Measurements from ENCODE around the gene GABRG2. TPM values are rescaled to one million over a fixed set of nuclear protein-coding genes. Genes with fewer than 3 reads are reported as not detected.

The GABRG2 gene
- total RNA-seq, 2 donors from 2014 or later: not detected

- Histone ChIP-seq H3K9me3 (peaks cover 0 to 4% of the 10 kb centered on the region in 2 donors), H3K4me3 (no peak overlapping the region), H3K36me3 (no peaks in the 10 kb centered on the region), H3K4me1 (no peaks in the 10 kb centered on the region), H3K27me3 (no peaks in the 10 kb centered on the region), H3K27ac (no peak overlapping the region)
- TF ChIP-seq CTCF (IDR thresholded peaks at IDR 0.05): no peak
- DNase-seq (ENCODE audit: low spot score): no peak
Observed at GRCh38 chr5:162160401-162160800, 92.8 kb downstream of the GABRG2 start.

GRCh38 chr5:162163663-162164062 is 96.1 kb downstream of the GABRG2 start:
- no peak overlapping the region for H3K4me3 ChIP-seq
- TF ChIP-seq CTCF (IDR thresholded peaks at IDR 0.05): no peak
- no peak for DNase-seq (ENCODE audit: low spot score)
- H3K4me1 ChIP-seq: no peaks in the 10 kb centered on the region
- H3K27me3 ChIP-seq: no peaks in the 10 kb centered on the region
- no peak overlapping the region for H3K27ac ChIP-seq
- H3K36me3 ChIP-seq: no peaks in the 10 kb centered on the region
- H3K9me3 ChIP-seq: peaks cover 0 to 12% of the 10 kb centered on the region in 2 donors

- H3K27me3 ChIP-seq: no peaks in the 10 kb centered on the region
- no peak for DNase-seq (ENCODE audit: low spot score)
- no peak for TF ChIP-seq CTCF (IDR thresholded peaks at IDR 0.05)
Observed at GRCh38 chr5:162174358-162174974, 106.9 kb downstream of the GABRG2 start.

GRCh38 chr5:162187371-162187770 is 119.8 kb downstream of the GABRG2 start:
- Histone ChIP-seq H3K27me3 (no peaks in the 10 kb centered on the region), H3K9me3 (peaks cover 0 to 3% of the 10 kb centered on the region in 2 donors), H3K36me3 (no peaks in the 10 kb centered on the region), H3K4me1 (no peaks in the 10 kb centered on the region), H3K27ac (no peak overlapping the region), H3K4me3 (no peak overlapping the region)
- no peak for TF ChIP-seq CTCF (IDR thresholded peaks at IDR 0.05)
- no peak for DNase-seq (ENCODE audit: low spot score)

More at GRCh38 chr5:162174358-162174974, 106.9 kb downstream of the GABRG2 start:
- Histone ChIP-seq H3K36me3 (no peaks in the 10 kb centered on the region), H3K27ac (no peak overlapping the region), H3K4me3 (no peak overlapping the region), H3K9me3 (no peaks in the 10 kb centered on the region), H3K4me1 (no peaks in the 10 kb centered on the region)

- H3K4me3 ChIP-seq: no peak overlapping the region
- DNase-seq (ENCODE audit: low spot score): no peak
- H3K27me3 ChIP-seq: no peaks in the 10 kb centered on the region
- peaks cover 0 to 3% of the 10 kb centered on the region in 2 donors for H3K9me3 ChIP-seq
- H3K4me1 ChIP-seq: no peaks in the 10 kb centered on the region
- no peaks in the 10 kb centered on the region for H3K36me3 ChIP-seq
- TF ChIP-seq CTCF (IDR thresholded peaks at IDR 0.05): no peak
- no peak overlapping the region for H3K27ac ChIP-seq
Observed at GRCh38 chr5:162189719-162190118, 122.1 kb downstream of the GABRG2 start.

- no peak overlapping the region for H3K27ac ChIP-seq
- no peaks in the 10 kb centered on the region for H3K9me3 ChIP-seq
- no peak overlapping the region for H3K4me3 ChIP-seq
- H3K4me1 ChIP-seq: no peaks in the 10 kb centered on the region
- DNase-seq (ENCODE audit: low spot score): no peak
- no peak for TF ChIP-seq CTCF (IDR thresholded peaks at IDR 0.05)
- H3K36me3 ChIP-seq: no peaks in the 10 kb centered on the region
- H3K27me3 ChIP-seq: no peaks in the 10 kb centered on the region
Observed at GRCh38 chr5:162193012-162193411, 125.4 kb downstream of the GABRG2 start.
